H9 (cell line): ENCODE data around the gene CDH4. TPM values are rescaled to one million over a fixed set of nuclear protein-coding genes. Genes with fewer than 3 reads are reported as not detected.

Experiments
- DNase-seq: peaks from one replicate; pipeline ENCODE4 v3.0.0-alpha.2; 2017
- H2AFZ ChIP-seq: one replicate; pipeline ENCODE4 v1.6.1; 2013; ENCODE audit warnings: mild to moderate bottlenecking, low read length, control low read depth, moderate library complexity
- H2AK5ac ChIP-seq: 2 replicates; pipeline ENCODE4 v1.6.1; 2013; ENCODE audit warnings: low read length, control low read depth, mixed read lengths; ENCODE audit not compliant: insufficient read length
- H2BK120ac ChIP-seq: one replicate; pipeline ENCODE4 v1.6.1; 2013; ENCODE audit warnings: low read depth, mild to moderate bottlenecking, low read length, control low read depth, inconsistent platforms; ENCODE audit not compliant: poor library complexity, severe bottlenecking
- H2BK12ac ChIP-seq: 2 replicates; pipeline ENCODE4 v1.6.1; 2013; ENCODE audit warnings: low read length, control low read depth, mixed read lengths, low read depth; ENCODE audit not compliant: insufficient read length
- H2BK15ac ChIP-seq: 2 replicates; pipeline ENCODE4 v1.6.1; 2013; ENCODE audit warnings: low read depth, low read length, control low read depth
- H2BK20ac ChIP-seq: one replicate; pipeline ENCODE4 v1.6.1; 2013; ENCODE audit warnings: low read depth, mild to moderate bottlenecking, low read length, control low read depth, inconsistent platforms; ENCODE audit not compliant: poor library complexity, severe bottlenecking
- H2BK5ac ChIP-seq: 2 replicates; pipeline ENCODE4 v1.6.1; 2013; ENCODE audit warnings: low read length, control low read depth, mixed read lengths; ENCODE audit not compliant: insufficient read length
- H3K14ac ChIP-seq: 2 replicates; pipeline ENCODE4 v1.6.1; 2013; ENCODE audit warnings: low read length, control low read depth; ENCODE audit not compliant: insufficient read depth
- H3K18ac ChIP-seq: 2 replicates; pipeline ENCODE4 v1.6.1; 2013; ENCODE audit warnings: low read depth, mild to moderate bottlenecking, mixed read lengths, low read length, control low read depth; ENCODE audit not compliant: insufficient read length
- H3K23ac ChIP-seq: 2 replicates; pipeline ENCODE4 v1.6.1; 2013; ENCODE audit warnings: low read length, control low read depth, mixed read lengths, low read depth; ENCODE audit not compliant: insufficient read length
- H3K23me2 ChIP-seq: 2 replicates; pipeline ENCODE4 v1.6.1; 2013; ENCODE audit warnings: low read depth, mild to moderate bottlenecking, mixed read lengths, low read length, control low read depth; ENCODE audit not compliant: insufficient read length, poor library complexity, severe bottlenecking
- H3K27ac ChIP-seq: 2 replicates; pipeline ENCODE4 v1.5.1; 2013; ENCODE audit warnings: low read length, control low read depth, mixed read lengths, low read depth; ENCODE audit not compliant: insufficient read length
- H3K27me3 ChIP-seq: 2 replicates; pipeline ENCODE4 v1.6.1; 2013; ENCODE audit warnings: low read length, control low read depth, inconsistent platforms; ENCODE audit not compliant: insufficient read depth
- H3K4ac ChIP-seq: 2 replicates; pipeline ENCODE4 v1.6.1; 2013; ENCODE audit warnings: low read depth, mild to moderate bottlenecking, control low read depth, inconsistent platforms, low read length, moderate library complexity
- H3K4me1 ChIP-seq: 2 replicates; pipeline ENCODE4 v1.6.1; 2013; ENCODE audit warnings: low read length, control low read depth, inconsistent platforms; ENCODE audit not compliant: insufficient read depth
- H3K4me2 ChIP-seq: 2 replicates; pipeline ENCODE4 v1.6.1; 2013; ENCODE audit warnings: low read length, control low read depth, mixed read lengths; ENCODE audit not compliant: insufficient read length, insufficient read depth
- H3K56ac ChIP-seq: 2 replicates; pipeline ENCODE4 v1.6.1; 2013; ENCODE audit warnings: low read depth, mild to moderate bottlenecking, mixed read lengths, low read length, control low read depth; ENCODE audit not compliant: insufficient read length
- H3K79me1 ChIP-seq: 2 replicates; pipeline ENCODE4 v1.6.1; 2013; ENCODE audit warnings: low read depth, mild to moderate bottlenecking, moderate library complexity, low read length, control low read depth, inconsistent platforms; ENCODE audit not compliant: insufficient read depth, poor library complexity, severe bottlenecking
- H3K79me2 ChIP-seq: 2 replicates; pipeline ENCODE4 v1.6.1; 2013; ENCODE audit warnings: low read length, control low read depth, inconsistent platforms; ENCODE audit not compliant: insufficient read depth
- H3K9ac ChIP-seq: 2 replicates; pipeline ENCODE4 v1.6.1; 2013; ENCODE audit warnings: low read length, control low read depth, mixed read lengths; ENCODE audit not compliant: insufficient read length; ENCODE audit errors: extremely low read depth
- H3K9me3 ChIP-seq: one replicate; pipeline ENCODE4 v1.6.1; 2013; ENCODE audit warnings: low read depth, low read length, inconsistent platforms; ENCODE audit not compliant: control insufficient read depth
- H3T11ph ChIP-seq: one replicate; pipeline ENCODE4 v1.6.1; 2013; ENCODE audit warnings: mild to moderate bottlenecking, low read length, control low read depth, inconsistent platforms
- H4K20me1 ChIP-seq: one replicate; pipeline ENCODE4 v1.6.1; 2013; ENCODE audit not compliant: control insufficient read depth, insufficient read length, insufficient read depth
- H4K5ac ChIP-seq: 2 replicates; pipeline ENCODE4 v1.6.1; 2013; ENCODE audit warnings: low read depth, mild to moderate bottlenecking, mixed read lengths, low read length, control low read depth; ENCODE audit not compliant: insufficient read length
- H4K8ac ChIP-seq: replicated peaks from 2 replicates; pipeline ENCODE4 v1.6.1; 2013; ENCODE audit warnings: low read length, control low read depth, mixed read lengths, low read depth; ENCODE audit not compliant: insufficient read length
- H4K91ac ChIP-seq: 2 replicates; pipeline ENCODE4 v1.6.1; 2013; ENCODE audit warnings: low read depth, mild to moderate bottlenecking, moderate library complexity, mixed read lengths, low read length, control low read depth; ENCODE audit not compliant: insufficient read length
- H3K27ac Mint-ChIP-seq, 3 experiments: 2 replicates in 2 of 3; 3 replicates in 1 of 3; pipeline ENCODE4 v1.8.0; 2020 to 2021; ENCODE audit warnings: mixed read lengths in 3 of 3, mild to moderate bottlenecking in 1 of 3, moderate library complexity in 1 of 3
- H3K27me3 Mint-ChIP-seq: 2 replicates; pipeline ENCODE4 v1.8.0; 2021; ENCODE audit warnings: low read depth, mild to moderate bottlenecking, moderate library complexity, mixed read lengths
- H3K36me3 Mint-ChIP-seq, 3 experiments: 2 replicates in 2 of 3; 3 replicates in 1 of 3; pipeline ENCODE4 v1.8.0; 2020 to 2021; ENCODE audit warnings: low read depth in 3 of 3, mixed read lengths in 3 of 3; ENCODE audit not compliant: insufficient read depth in 1 of 3
- H3K4me1 Mint-ChIP-seq, 2 experiments: 2 replicates each; pipeline ENCODE4 v1.8.0; 2020; ENCODE audit warnings: mixed read lengths in 2 of 2
- H3K4me3 Mint-ChIP-seq, 2 experiments: 2 replicates in 1 of 2; 3 replicates in 1 of 2; pipeline ENCODE4 v1.8.0; 2020 to 2021; ENCODE audit warnings: mild to moderate bottlenecking in 2 of 2, mixed read lengths in 2 of 2, moderate library complexity in 1 of 2
- H3K9me3 Mint-ChIP-seq, 2 experiments: 2 replicates in 1 of 2; 3 replicates in 1 of 2; pipeline ENCODE4 v1.8.0; 2020; ENCODE audit warnings: mild to moderate bottlenecking in 2 of 2, mixed read lengths in 2 of 2, moderate library complexity in 1 of 2
- WGBS: extraction: QIAGEN DNeasy Blood & Tissue Kit; methylation state at CpG from one replicate; pipeline ENCODE4 v1.1.7; 2013; ENCODE audit warnings: missing lambda C conversion rate, low lambda C conversion rate, mixed read lengths; ENCODE audit not compliant: insufficient read length; ENCODE audit errors: extremely low coverage; 5-methylcytosine and 5-hydroxymethylcytosine counted together
- total RNA-seq: library from RNA; stranded (reverse); gene quantifications from 2 replicates; pipeline ENCODE4 v1.2.1, GENCODE V29; 2021
- TF ChIP-seq, protein P1 (sequence below): fragments of 200-600 bp; sonication (generic); conservative IDR thresholded peaks from 3 replicates; pipeline ENCODE4 v1.8.0; 2021; ENCODE audit warnings: antibody characterized with exemption, mild to moderate bottlenecking

Gene CDH4
- total RNA-seq, 1 experiment from 2014 or later = 3.0 TPM

DNA sequence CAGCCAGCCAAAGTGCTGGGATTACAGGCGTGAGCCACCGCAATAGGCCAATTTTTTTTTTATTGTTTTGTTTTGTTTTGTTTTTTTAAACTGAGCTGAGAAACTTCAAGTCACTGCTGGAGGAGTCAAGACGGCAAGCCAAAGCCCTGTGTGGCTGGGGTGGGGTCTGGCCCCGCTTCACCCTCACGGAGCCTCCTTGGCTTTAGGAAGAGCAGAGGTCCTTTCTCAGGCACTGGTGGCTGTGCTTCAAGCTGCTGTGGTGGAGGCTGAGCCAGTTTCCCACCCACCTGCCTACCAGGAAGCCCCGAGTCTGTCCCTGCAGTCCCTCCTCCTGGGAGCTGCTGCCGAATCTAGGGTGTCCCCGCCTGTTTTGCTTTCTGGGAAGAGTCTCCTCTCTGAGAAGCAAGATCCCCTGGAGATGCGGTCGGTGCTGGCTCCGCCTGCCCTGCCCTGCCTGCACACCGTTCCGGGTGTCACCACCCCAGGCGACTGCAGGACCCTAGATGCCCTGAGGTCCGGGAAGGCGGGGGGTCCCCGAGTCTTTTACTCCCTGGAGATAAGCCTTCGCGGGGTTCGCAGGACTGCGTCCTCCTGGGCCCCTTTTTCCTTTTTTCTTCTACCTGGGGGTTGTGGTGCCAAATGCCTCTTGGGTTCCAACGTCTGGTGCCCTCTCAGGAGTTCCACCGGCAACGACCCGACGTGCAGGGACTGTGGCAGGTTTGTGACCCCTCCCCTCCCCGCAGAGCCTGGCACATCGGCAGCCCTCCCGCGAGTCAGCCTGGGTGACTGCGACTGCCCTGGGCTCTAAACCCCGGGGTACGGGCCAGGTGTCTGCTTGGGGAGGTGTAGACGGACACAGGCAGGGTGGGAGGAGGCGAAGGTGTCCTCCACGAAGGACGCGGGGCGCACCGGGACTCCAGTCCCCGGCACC is 712.9 kb downstream of the CDH4 start:
- Histone ChIP-seq H3K56ac (no peak overlapping the region), H2AK5ac (no peak overlapping the region), H3T11ph (no peak overlapping the region), H3K9ac (no peak overlapping the region), H3K14ac (no peak overlapping the region), H3K27ac (no peak overlapping the region), H3K79me2 (no peaks in the 10 kb centered on the region), H2AFZ (no peak overlapping the region), H3K23me2 (no peaks in the 10 kb centered on the region), H4K8ac (no peak overlapping the region), H3K4me2 (no peak overlapping the region), H3K27me3 (no peaks in the 10 kb centered on the region), H3K18ac (no peak overlapping the region), H3K9me3 (no peaks in the 10 kb centered on the region), H4K20me1 (no peaks in the 10 kb centered on the region), H3K4me1 (no peaks in the 10 kb centered on the region), H2BK20ac (no peak overlapping the region), H3K23ac (no peak overlapping the region), H2BK12ac (no peak overlapping the region), H4K5ac (no peak overlapping the region), H2BK120ac (no peak overlapping the region), H3K4ac (no peak overlapping the region), H4K91ac (no peak overlapping the region), H2BK5ac (no peak overlapping the region), H2BK15ac (no peak overlapping the region), H3K79me1 (no peaks in the 10 kb centered on the region)
- no CpG with 5 or more reads among the region's 41 CpGs for WGBS
- no peaks in the 10 kb centered on the region; a peak in 1 of 5 replicates for H3K9me3 Mint-ChIP-seq
- TF ChIP-seq, protein P1, sequence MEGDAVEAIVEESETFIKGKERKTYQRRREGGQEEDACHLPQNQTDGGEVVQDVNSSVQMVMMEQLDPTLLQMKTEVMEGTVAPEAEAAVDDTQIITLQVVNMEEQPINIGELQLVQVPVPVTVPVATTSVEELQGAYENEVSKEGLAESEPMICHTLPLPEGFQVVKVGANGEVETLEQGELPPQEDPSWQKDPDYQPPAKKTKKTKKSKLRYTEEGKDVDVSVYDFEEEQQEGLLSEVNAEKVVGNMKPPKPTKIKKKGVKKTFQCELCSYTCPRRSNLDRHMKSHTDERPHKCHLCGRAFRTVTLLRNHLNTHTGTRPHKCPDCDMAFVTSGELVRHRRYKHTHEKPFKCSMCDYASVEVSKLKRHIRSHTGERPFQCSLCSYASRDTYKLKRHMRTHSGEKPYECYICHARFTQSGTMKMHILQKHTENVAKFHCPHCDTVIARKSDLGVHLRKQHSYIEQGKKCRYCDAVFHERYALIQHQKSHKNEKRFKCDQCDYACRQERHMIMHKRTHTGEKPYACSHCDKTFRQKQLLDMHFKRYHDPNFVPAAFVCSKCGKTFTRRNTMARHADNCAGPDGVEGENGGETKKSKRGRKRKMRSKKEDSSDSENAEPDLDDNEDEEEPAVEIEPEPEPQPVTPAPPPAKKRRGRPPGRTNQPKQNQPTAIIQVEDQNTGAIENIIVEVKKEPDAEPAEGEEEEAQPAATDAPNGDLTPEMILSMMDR = no peak
- peaks cover 2 to 30% of the 10 kb centered on the region in 2 experiments; a peak in 2 of 4 replicates for H3K4me1 Mint-ChIP-seq
- no peak for DNase-seq
- H3K27ac Mint-ChIP-seq = no peak overlapping the region
- no peak overlapping the region for H3K4me3 Mint-ChIP-seq
- peaks cover 0 to 3% (median 0%) of the 10 kb centered on the region in 3 experiments; a peak in 3 of 7 replicates for H3K36me3 Mint-ChIP-seq
- no peaks in the 10 kb centered on the region; the same call in 1 of the 2 replicates for H3K27me3 Mint-ChIP-seq
